Caco-2 (cell line): ENCODE measurements around the gene BMAL1. TPM values are rescaled to one million over a fixed set of nuclear protein-coding genes. Genes with fewer than 3 reads are reported as not detected.
"Not testable (repeated sequence)": the region's sequence is repeated elsewhere in the genome, so short reads cannot be mapped to it uniquely, and the experiment has no call there.

Experiments used
- BruUV-seq: library from RNA; stranded (reverse); fragments of 400-500 nt; replicated peaks from 2 replicates; lab custom pipeline; 2021; lab: Mats Ljungman, UMichigan
- CTCF ChIA-PET: fragments of 300-600 bp; sonication (Branson Sonifier 250); formaldehyde crosslinking; loops from one replicate; lab custom pipeline; 2022; ENCODE audit warnings: antibody characterized with exemption; lab: Charles Lee
- POLR2A ChIA-PET: fragments of 300-600 bp; sonication (Branson Sonifier 250); formaldehyde crosslinking; loops from one replicate; lab custom pipeline; 2022; ENCODE audit warnings: antibody characterized with exemption; lab: Charles Lee
- DNase-seq, 2 experiments: peaks; one replicate each; pipeline versions ENCODE4 v3.0.0 to v3.0.0-alpha.2; 2020 to 2022
- H3K27me3 ChIP-seq: replicated peaks from 2 replicates; pipeline ENCODE4 v1.6.0; 2011; ENCODE audit warnings: low read length; ENCODE audit not compliant: control insufficient read depth, insufficient read depth
- H3K36me3 ChIP-seq: 2 replicates; pipeline ENCODE4 v1.5.1; 2011; ENCODE audit warnings: low read length; ENCODE audit not compliant: control insufficient read depth, insufficient read depth
- H3K4me1 ChIP-seq: fragments of 250-450 bp; sonication (Bioruptor Pico); 2 replicates; pipeline ENCODE4 v1.5.1; 2020; ENCODE audit warnings: mild to moderate bottlenecking
- H3K4me3 ChIP-seq: 2 replicates; pipeline ENCODE4 v1.5.1; 2011; ENCODE audit warnings: low read depth, mild to moderate bottlenecking, control low read depth, low read length
- H3K9me3 ChIP-seq: fragments of 250-450 bp; sonication (Bioruptor Pico); 2 replicates; pipeline ENCODE4 v1.5.1; 2020; ENCODE audit warnings: mild to moderate bottlenecking, moderate library complexity
- H3K27ac Mint-ChIP-seq: one replicate; pipeline ENCODE4 v1.8.0; 2022; ENCODE audit warnings: mixed read lengths; ENCODE audit not compliant: unreplicated experiment
- H3K27me3 Mint-ChIP-seq: one replicate; pipeline ENCODE4 v1.8.0; 2022; ENCODE audit warnings: mixed read lengths; ENCODE audit not compliant: insufficient read depth, unreplicated experiment
- H3K36me3 Mint-ChIP-seq: one replicate; pipeline ENCODE4 v1.8.0; 2022; ENCODE audit warnings: mild to moderate bottlenecking, mixed read lengths; ENCODE audit not compliant: insufficient read depth, unreplicated experiment
- H3K4me1 Mint-ChIP-seq: one replicate; pipeline ENCODE4 v1.8.0; 2022; ENCODE audit warnings: low read depth, mixed read lengths; ENCODE audit not compliant: unreplicated experiment
- H3K4me3 Mint-ChIP-seq: one replicate; pipeline ENCODE4 v1.8.0; 2022; ENCODE audit warnings: mild to moderate bottlenecking, moderate library complexity, mixed read lengths; ENCODE audit not compliant: unreplicated experiment
- H3K9me3 Mint-ChIP-seq: one replicate; pipeline ENCODE4 v1.8.0; 2022; ENCODE audit warnings: mixed read lengths; ENCODE audit not compliant: unreplicated experiment
- intact Hi-C: fragments of 100-400 bp; cut with micrococcal nuclease; formaldehyde crosslinking; loops from one replicate; pipeline ENCODE4 v1.10.0; 2022; ENCODE audit not compliant: unreplicated experiment
- total RNA-seq: library from RNA; stranded (reverse); gene quantifications from 2 replicates; pipeline ENCODE4 v1.2.3, GENCODE V29; 2022
- TF ChIP-seq, protein P1 (sequence below), 2 experiments: fragments of 200-600 bp in 1 of 2; IDR thresholded peaks; 1 replicate in 1 of 2; 2 replicates in 1 of 2; pipeline versions ENCODE4 v1.5.1 to v1.8.0; 2011 to 2022; ENCODE audit warnings: antibody characterized with exemption in 1 of 2, control low read depth in 1 of 2, inconsistent platforms in 1 of 2, low read depth in 1 of 2, low read length in 1 of 2, mild to moderate bottlenecking in 1 of 2, moderate library complexity in 1 of 2; ENCODE audit not compliant: insufficient read depth in 1 of 2, severe bottlenecking in 1 of 2, unreplicated experiment in 1 of 2

Gene BMAL1
- total RNA-seq, 1 experiment from 2014 or later, result 17.9 TPM

- H3K4me1 Mint-ChIP-seq, result peaks cover 7% of the 10 kb centered on the region
- H3K27me3 Mint-ChIP-seq, result no peaks in the 10 kb centered on the region
- ChIA-PET CTCF (no interaction called here), POLR2A (no interaction called here)
- DNase-seq, result no peak
- H3K4me1 ChIP-seq, result no peaks in the 10 kb centered on the region
- H3K9me3 ChIP-seq, result no peaks in the 10 kb centered on the region
- H3K4me3 Mint-ChIP-seq, result no peak overlapping the region
- H3K27ac Mint-ChIP-seq, result no peak overlapping the region
- no TSS peak for BruUV-seq
- no peaks in the 10 kb centered on the region for H3K27me3 ChIP-seq
- peaks cover 2% of the 10 kb centered on the region for H3K36me3 ChIP-seq
- intact Hi-C loops, result no loop called here
- no peak overlapping the region for H3K4me3 ChIP-seq
- peaks cover 23% of the 10 kb centered on the region for H3K36me3 Mint-ChIP-seq
- TF ChIP-seq, protein P1, sequence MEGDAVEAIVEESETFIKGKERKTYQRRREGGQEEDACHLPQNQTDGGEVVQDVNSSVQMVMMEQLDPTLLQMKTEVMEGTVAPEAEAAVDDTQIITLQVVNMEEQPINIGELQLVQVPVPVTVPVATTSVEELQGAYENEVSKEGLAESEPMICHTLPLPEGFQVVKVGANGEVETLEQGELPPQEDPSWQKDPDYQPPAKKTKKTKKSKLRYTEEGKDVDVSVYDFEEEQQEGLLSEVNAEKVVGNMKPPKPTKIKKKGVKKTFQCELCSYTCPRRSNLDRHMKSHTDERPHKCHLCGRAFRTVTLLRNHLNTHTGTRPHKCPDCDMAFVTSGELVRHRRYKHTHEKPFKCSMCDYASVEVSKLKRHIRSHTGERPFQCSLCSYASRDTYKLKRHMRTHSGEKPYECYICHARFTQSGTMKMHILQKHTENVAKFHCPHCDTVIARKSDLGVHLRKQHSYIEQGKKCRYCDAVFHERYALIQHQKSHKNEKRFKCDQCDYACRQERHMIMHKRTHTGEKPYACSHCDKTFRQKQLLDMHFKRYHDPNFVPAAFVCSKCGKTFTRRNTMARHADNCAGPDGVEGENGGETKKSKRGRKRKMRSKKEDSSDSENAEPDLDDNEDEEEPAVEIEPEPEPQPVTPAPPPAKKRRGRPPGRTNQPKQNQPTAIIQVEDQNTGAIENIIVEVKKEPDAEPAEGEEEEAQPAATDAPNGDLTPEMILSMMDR (IDR thresholded peaks at IDR 0.05; ENCODE audit: insufficient read depth in 1 of 2, low read depth in 1 of 2, low read length in 1 of 2, severe bottlenecking in 1 of 2, unreplicated experiment in 1 of 2), result no peak
- H3K9me3 Mint-ChIP-seq, result no peaks in the 10 kb centered on the region
These were observed 113.6 kb downstream of the BMAL1 start for GRCh38 chr11:13391217-13391616.

GRCh38 chr11:13398335-13398734 lies 120.7 kb downstream of the BMAL1 start:
- POLR2A ChIA-PET, H3K4me3 Mint-ChIP-seq, H3K36me3 ChIP-seq, CTCF ChIA-PET, H3K27ac Mint-ChIP-seq, intact Hi-C loops, DNase-seq, H3K4me3 ChIP-seq, BruUV-seq, H3K4me1 Mint-ChIP-seq, H3K27me3 Mint-ChIP-seq, H3K4me1 ChIP-seq, H3K9me3 ChIP-seq, H3K27me3 ChIP-seq: not testable (repeated sequence)
- peaks cover 29% of the 10 kb centered on the region for H3K9me3 Mint-ChIP-seq
- H3K36me3 Mint-ChIP-seq, result peaks cover 43% of the 10 kb centered on the region

- peaks cover 10% of the 10 kb centered on the region for H3K9me3 Mint-ChIP-seq
- H3K4me1 Mint-ChIP-seq, result no peaks in the 10 kb centered on the region
- no peaks in the 10 kb centered on the region for H3K27me3 ChIP-seq
- TF ChIP-seq, protein P1 (IDR thresholded peaks at IDR 0.05; ENCODE audit: insufficient read depth in 1 of 2, low read depth in 1 of 2, low read length in 1 of 2, severe bottlenecking in 1 of 2, unreplicated experiment in 1 of 2), result no peak
- H3K36me3 Mint-ChIP-seq, result peaks cover 25% of the 10 kb centered on the region
- CTCF ChIA-PET, result interaction anchor here (0.6 kb wide), 1 partner anchor 264 kb away, joined by 3 read pairs; no protein-coding TSS in a partner anchor
- H3K4me1 ChIP-seq, result peaks cover 12% of the 10 kb centered on the region; the same call in 1 of the 2 replicates
- H3K4me3 Mint-ChIP-seq, result no peak overlapping the region
- 0 out of 2 replicates have a peak, but pooled peaks cover 1% of the 10 kb centered on the region for H3K36me3 ChIP-seq
- H3K27ac Mint-ChIP-seq, result no peak overlapping the region
- intact Hi-C loops, result loop anchor here (10.0 kb wide), 1 partner anchor 60 kb away; the partner anchor contains the start of gene BTBD10
- DNase-seq, result no peak
- POLR2A ChIA-PET, result no interaction called here
- no TSS peak for BruUV-seq
- H3K4me3 ChIP-seq, result no peak overlapping the region
- H3K27me3 Mint-ChIP-seq, result no peaks in the 10 kb centered on the region
- no peaks in the 10 kb centered on the region for H3K9me3 ChIP-seq
These were observed 127.6 kb downstream of the BMAL1 start for GRCh38 chr11:13405220-13405619.
